GM21526 (cell line): ENCODE results near the gene F10.
"Not testable (repeated sequence)": the region's sequence is repeated elsewhere in the genome, so short reads cannot be mapped to it uniquely, and the experiment has no call there.

Experiments used
- ATAC-seq: cut with Tn5 transposase; IDR thresholded peaks from one replicate; pipeline ENCODE4 v1.9.1; 2021; ENCODE audit warnings: moderate library complexity; ENCODE audit not compliant: unreplicated experiment, low FRiP score

The F10 gene

DNA sequence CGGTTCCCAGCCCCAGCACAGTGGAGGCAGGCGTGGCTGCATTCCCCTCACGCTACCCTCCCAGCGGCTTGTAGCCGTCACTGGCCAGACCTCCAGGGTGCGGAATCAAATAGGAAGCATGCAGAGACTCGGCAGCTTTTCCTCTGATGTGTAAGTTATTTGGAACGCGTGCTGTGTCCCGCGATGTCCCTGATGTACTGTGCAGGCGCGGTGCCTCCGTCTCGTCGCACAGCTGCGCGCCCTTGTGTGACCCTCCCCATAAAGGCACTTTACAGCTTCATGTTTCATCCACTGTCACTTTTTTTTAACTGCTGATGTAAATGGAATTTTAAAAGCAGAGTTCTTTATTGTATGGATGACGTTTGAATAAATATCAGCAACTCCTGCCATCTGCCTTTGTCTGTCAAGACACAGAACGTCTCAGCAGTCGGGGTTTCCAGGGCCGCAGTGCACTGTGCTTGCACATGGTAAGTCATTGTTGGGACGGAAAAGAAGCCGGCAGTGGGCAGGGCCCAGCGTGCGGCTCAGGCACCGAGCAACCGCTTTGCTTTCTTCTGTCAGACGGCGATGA lies 24.4 kb upstream of the F10 start:
- no peak for ATAC-seq

DNA sequence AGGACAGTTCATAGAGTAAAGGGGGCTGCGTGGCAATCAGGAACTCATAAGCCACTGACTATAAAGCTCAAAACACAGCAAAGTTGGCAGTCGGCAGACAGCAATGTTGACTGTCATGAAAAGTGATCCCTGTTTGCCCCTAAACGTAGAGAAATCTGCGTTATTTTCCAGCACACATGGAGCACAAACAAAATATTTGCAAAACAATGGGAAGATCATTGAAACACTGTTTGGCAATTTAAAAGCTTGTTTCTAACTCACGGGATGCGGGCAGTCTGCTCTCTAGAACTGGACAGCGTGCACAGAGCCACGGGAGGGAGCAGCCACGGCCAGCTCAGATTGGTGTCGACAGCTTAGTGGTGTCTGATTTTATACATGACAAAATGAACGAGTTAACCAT lies 23.5 kb upstream of the F10 start:
- no peak for ATAC-seq

DNA sequence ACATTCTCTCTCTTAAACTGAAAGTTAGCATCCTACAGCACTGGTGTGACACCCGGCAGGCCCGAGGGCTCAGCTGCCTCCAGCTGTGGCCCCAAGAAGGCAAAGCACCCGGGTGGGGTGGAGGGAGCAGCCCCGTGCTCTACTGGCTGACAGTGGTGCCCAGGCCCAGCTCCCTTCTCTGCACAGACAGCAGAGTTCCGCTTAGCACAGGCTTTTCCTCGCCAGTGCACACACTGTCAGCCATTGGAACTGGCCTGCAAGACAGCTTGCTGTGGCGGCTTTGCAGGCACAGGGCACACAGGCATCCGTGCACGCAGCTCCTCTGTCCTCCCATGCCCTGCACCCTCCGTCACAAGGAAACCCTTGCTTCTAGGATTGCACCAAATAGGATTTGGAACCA lies 20.3 kb upstream of the F10 start:
- not testable (repeated sequence) for ATAC-seq

DNA sequence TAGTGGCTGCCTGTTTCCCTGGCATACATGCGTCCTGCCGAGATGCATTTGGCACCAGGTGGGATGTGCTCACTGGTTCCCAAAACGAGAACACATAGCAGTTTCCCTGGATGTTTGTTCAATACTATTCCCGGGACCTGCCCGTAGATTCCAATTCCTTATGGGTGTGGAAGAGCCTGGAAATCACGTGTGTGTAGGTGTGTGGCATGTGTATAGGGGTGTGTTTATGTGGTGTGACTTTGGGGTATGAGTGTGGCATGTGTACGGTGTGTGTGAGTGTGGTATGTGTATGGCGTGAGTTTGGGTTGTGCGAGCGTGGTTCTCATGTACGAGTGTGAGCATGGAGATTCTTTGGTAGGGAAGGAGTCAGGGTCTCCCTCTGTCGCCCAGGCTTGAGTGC lies 19.9 kb upstream of the F10 start:
- no peak for ATAC-seq

DNA sequence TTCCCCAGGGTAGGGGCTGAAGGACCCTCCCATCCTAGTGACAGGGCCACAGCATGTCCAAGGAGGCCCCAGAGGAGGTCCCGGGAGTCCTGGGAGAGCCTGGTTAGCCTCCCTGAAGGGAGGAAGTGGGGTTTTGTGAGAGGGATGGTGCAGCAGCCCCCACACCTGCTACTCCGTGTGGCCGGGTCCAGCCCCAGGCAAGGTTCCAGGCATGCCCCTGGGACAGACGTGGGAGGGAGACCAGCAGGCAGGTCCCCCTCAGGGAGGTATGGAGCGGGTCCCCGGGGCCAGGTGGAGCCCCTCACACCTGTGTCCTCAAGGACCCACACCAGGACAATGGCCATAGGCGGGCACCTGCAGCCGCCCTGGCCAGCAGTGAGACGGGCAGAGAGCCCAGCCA lies 19.0 kb upstream of the F10 start:
- ATAC-seq = no peak

DNA sequence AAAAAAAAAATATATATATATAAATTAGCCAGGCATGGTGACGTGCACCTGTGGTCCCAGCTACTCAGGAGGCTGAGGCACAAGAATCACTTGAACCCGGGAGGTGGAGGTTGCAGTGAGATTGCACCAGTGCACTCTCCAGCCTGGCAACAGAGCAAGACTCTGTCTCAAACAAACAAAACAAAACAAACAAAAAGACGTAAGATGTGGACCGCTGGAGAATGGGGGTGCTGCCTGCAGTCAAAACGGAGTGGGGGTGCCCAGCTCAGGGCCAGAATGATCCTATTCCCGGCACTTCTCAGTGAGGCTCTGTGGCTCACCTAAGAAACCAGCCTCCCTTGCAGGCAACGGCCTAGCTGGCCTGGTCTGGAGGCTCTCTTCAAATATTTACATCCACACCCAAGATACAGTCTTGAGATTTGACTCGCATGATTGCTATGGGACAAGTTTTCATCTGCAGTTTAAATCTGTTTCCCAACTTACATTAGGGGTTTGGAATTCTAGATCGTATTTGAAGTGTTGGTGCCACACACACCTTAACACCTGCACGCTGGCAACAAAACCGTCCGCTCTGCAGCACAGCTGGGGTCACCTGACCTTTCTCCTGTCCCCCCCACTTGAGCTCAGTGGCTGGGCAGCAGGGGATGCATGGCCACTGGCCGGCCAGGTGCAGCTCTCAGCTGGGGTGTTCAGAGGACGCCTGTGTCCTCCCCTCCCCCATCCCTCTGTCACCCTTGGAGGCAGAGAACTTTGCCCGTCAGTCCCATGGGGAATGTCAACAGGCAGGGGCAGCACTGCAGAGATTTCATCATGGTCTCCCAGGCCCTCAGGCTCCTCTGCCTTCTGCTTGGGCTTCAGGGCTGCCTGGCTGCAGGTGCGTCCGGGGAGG lies 17.3 kb upstream of the F10 start, which contains the start of gene F7:
F7 (plus strand) TSS at position 760 of the 889 bp plus-strand sequence; CDS start at position 811, 51 bp downstream.
- no peak for ATAC-seq

DNA sequence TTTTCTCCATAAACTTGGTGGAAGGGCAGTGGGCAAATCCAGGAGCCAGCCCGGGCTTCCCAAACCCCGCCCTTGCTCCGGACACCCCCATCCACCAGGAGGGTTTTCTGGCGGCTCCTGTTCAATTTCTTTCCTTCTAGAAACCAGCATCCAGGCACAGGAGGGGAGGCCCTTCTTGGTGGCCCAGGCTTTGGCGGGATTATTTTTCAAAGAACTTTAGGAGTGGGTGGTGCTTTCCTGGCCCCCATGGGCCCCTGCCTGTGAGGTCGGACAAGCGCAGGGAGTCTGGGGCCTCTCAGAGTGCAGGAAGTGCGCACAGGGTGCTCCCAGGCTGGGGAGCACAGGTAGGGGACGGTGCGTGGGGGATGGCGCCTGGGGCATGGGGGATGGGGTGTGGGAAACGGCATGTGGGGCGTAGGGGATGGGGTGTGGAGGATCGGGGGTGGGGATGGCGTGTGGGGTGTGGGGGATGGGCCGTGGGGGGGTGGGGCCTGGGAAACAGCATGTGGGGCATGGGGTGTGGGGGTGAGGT lies 16.6 kb upstream of the F10 start:
- ATAC-seq = no peak

DNA sequence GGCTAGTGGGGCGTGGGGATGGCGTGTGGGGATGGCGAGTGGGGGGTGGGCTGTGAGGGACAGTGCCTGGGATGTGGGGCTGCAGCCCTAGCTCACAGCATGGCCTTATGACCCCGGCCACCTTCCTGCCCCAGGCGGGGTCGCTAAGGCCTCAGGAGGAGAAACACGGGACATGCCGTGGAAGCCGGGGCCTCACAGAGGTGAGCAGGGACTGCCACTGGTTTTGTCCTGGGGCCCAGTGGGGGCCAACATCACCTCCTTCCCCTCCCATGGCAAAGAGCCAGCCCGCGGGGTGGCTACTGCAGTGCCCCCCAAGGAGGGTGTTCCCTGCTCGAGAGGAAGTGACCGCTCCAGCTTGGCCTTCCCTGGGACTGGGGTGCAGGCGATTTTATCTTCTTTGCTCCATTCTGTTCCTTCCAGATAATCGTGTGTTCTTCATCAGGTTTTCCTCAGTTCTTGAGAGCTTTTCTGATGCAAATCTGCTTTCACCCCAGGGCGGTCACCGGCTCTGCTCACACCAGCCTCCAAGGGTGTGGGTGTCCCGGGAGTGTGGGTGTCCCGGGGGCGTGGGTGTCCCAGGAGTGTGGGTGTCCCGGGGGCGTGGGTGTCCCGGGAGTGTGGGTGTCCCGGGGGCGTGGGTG lies 15.8 kb upstream of the F10 start:
- ATAC-seq = no peak

DNA sequence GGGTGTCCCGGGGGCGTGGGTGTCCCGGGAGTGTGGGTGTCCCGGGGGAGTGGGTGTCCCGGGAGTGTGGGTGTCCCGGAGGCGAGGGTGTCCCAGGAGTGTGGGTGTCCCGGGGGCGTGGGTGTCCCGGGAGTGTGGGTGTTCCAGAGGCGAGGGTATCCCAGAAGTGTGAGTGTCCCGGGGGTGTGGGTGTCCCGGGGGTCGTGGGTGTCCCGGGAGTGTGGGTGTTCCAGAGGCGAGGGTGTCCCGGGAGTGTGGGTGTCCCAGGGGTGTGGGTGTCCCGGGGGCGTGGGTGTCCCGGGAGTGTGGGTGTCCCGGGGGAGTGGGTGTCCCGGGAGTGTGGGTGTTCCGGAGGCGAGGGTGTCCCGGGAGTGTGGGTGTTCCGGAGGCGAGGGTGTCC lies 14.1 kb upstream of the F10 start:
- ATAC-seq = not testable (repeated sequence)

DNA sequence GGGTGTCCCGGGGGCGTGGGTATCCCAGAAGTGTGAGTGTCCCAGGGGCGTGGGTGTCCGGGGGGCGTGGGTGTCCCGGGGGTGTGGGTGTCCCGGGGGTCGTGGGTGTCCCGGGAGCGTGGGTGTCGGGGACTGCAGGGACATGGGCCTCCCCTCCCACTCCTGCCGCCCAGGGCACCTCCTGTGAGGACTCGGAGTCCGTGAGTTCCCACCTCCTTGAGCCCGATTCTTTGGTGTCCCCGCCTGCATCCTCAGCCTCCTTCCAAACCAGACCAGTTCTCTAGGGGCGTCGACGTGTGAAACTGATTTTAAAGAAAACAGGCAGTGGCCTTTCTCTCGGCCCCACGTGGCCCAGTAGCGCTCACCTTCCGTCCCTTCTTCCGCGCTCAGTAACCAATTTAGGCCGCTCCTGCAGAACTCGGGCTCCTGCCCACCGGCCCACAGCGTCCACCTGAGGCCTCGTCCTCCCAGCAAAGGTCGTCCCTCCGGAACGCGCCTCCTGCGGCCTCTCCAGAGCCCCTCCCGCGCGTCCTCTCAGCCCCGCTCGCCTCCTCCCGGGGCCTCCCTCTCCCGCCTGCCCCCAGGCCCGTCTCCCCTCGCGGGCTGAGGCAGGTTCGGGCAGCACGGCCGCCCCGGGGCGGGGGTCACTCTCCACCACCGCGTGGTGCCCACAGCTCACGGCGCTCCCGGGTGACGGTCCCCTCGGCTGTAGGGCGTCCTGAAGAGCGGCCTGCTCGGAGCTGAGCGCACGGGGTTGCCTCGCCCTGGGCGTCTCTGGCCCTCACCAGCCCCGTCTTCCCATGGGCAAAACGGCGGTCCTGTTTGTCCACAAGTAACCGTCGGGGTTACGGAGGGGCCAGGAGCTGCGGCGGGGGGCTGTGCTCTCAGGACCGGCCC lies 13.2 kb upstream of the F10 start:
- ATAC-seq = no peak

DNA sequence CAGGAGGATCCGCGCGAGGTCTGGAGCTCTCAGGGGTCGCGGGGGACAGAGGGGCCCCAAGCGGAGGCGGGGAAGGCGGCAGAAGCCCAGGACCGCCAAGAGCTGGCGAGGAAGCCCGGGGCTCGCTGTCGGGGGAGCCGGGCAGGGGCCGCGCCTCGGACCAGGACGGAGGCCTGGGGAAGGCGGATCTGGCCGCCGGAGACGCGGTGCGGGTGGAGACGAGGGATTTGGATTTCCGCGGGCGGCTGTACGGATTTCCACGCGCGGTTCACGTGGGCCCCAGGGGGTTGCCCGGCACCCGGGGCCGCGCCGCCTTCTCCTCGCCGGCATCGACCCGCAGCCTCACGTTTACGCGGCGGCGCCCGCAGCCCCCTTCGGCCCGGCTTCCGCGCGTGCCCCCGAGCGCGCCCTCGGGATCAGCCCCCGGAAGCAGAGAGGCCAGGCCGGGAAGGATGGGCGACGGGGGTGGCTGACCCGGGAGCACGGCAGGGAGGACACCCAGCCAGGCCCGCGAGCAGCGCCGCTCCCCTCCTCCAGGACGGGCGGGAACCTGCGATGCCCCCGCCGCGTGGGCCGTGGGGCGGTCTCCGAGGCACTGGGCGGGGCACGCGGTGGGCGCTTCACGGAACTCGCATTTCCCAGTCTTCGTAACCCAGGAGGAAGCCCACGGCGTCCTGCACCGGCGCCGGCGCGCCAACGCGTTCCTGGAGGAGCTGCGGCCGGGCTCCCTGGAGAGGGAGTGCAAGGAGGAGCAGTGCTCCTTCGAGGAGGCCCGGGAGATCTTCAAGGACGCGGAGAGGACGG lies 12.3 kb upstream of the F10 start:
- no peak for ATAC-seq

DNA sequence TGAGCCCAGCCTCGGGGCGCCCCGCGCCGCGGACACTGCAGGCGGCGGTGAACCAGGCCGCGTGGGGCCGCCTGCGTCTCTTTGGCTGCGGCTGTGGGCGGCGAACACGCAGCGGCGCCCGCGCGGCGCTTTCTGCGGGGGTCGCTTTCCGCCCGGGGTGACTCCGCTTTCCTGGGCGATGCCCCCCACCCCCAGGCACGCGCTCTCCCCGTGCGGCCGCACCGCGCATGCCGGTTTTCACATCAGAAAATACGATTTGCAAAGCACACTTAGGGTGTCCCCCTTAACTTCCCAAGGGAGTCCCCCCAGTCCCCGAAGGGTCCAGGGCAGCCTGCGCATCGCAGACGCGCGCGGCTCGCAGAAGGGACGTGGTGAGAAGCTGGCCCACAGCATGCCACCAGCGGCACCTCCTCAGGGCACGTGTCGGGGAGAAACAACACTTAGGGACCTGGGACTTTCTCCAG lies 11.7 kb upstream of the F10 start:
- no peak for ATAC-seq

DNA sequence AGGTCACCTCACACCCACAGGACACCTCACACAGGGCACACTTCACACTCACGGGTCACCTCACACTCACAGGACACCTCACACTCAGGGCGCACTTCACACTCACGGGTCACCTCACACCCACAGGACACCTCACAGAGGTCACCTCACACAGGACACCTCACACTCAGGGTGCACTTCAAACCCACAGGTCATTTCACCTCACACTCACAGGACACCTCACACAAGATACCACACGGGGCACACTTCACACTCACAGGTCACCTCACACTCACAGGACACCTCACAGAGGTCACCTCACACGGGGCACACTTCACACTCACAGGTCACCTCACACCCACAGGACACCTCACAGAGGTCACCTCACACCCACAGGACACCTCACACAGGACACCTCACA lies 10.8 kb upstream of the F10 start:
- not testable (repeated sequence) for ATAC-seq

DNA sequence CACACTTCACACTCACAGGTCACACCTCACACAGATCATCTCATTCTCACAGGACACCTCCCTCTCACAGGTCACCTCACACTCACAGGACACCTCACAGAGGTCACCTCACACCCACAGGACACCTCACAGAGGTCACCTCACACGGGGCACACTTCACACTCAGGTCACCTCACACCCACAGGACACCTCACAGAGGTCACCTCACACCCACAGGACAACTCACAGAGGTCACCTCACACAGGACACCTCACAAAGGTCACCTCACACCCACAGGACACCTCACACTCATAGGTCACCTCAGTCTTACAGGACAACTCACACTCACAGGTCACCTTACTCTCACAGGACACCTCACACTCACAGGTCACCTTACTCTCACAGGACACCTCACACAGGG lies 10.1 kb upstream of the F10 start:
- ATAC-seq = not testable (repeated sequence)

DNA sequence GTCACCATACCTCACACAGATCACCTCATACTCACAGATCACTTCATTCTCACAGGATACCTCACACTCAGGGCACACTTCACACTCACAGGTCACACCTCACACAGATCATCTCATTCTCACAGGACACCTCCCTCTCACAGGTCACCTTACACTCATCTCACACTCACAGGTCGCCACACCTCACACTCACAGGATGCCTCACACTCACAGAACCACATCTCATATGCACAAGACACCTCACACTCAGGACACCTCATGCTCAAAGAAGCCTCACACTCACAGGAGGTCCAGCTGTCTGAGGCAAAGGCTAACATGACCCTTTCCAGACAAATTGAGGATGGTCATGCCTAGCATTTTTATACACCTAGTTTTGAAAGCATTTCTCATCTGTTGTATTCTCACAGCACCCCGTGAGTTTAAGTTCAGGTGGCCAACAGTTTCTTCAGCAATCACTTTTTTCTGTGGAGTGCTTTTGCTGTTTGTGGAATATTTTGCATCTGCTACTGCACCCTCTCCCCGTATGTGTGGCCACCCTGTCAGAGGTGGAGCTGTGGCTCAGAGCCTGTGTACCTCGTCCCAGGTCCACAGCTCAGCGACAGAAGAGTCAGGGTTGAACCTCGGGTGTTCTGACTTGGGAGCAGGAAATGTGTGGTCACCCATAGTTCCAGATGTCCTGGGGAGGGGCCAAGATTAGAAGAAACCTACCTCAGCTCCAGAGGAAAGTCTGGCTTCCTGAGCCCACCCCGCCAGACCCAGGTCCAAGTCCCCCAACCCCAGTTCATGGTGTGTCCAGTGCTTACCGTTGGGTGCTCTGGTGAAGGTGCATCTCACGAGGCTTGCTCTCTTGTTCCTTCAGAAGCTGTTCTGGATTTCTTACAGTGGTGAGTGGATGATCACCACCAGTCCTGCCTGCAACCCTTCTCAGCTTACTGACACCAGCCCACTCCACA lies 9.4 kb upstream of the F10 start:
- no peak for ATAC-seq

DNA sequence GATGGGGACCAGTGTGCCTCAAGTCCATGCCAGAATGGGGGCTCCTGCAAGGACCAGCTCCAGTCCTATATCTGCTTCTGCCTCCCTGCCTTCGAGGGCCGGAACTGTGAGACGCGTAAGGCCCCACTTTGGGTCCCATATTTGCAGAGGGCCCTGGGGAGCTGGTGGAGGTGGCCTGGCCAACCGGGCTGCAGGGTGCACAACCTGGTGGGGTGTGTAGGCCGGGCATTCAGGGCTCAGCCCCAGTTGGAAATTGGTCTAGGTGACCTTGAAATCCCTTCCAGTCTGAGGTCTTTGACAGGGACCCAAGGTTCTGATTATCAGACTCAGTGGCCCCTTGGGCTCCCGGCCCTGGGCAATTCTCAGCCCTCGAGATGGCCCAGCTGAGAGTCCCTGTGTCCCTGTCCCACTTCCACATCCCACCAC lies 8.7 kb upstream of the F10 start:
- no peak for ATAC-seq

DNA sequence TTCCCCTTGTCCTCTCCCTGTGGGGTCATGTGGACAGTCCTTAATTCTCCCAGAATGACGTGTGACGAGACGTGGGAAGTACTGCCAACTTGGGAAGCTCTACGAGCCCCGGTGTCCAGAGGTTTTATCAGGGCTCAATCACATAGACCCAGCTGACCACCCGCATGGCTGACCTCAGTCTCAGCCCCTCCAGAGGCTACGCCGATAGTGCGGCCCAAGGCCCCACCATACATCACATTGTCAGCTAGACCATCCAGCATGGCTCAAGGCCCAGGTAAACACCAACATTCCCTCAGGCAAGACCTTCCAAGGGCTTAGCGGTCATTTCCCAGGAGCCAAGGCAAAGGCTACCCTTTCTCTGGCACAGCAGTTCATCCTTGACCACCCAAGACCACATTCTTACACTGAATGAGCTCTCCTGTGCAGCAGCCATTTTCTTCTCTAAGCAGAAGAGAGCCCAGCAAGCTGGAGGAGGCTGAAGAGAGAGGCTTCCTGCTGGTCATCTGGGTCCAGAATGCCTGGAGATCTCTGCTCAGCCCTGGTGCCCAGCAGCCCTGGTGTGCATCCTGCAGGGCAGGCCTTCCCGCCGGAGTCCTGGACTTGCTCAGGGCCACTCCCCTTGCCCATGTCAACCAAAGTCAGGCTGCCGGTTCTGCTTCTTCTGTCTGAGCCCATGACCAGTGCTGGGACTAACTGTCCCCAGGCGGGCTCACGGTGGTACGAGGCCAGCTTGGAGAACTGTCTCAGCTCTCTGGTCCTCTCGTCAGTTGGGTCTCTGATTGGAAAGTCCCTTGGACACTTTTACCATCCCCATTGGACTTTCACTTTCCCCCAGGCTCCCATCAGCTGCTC lies 7.9 kb upstream of the F10 start:
- ATAC-seq = no peak
